Choroid plexus epithelial cell (primary cell): ENCODE measurements around the gene FAM222B.

Experiments
- DNase-seq: peaks from one replicate; pipeline ENCODE4 v3.0.0-alpha.2; 2010; ENCODE audit warnings: low read depth
- H3K4me3 ChIP-seq: 2 replicates; pipeline ENCODE4 v1.5.1; 2011; ENCODE audit warnings: low read depth, mild to moderate bottlenecking, control low read depth, low read length, moderate library complexity
- CTCF ChIP-seq: conservative IDR thresholded peaks from 2 replicates; pipeline ENCODE4 v1.5.1; 2011; ENCODE audit warnings: low read depth, mild to moderate bottlenecking, control low read depth, inconsistent platforms, low read length, moderate library complexity

The FAM222B gene

DNA sequence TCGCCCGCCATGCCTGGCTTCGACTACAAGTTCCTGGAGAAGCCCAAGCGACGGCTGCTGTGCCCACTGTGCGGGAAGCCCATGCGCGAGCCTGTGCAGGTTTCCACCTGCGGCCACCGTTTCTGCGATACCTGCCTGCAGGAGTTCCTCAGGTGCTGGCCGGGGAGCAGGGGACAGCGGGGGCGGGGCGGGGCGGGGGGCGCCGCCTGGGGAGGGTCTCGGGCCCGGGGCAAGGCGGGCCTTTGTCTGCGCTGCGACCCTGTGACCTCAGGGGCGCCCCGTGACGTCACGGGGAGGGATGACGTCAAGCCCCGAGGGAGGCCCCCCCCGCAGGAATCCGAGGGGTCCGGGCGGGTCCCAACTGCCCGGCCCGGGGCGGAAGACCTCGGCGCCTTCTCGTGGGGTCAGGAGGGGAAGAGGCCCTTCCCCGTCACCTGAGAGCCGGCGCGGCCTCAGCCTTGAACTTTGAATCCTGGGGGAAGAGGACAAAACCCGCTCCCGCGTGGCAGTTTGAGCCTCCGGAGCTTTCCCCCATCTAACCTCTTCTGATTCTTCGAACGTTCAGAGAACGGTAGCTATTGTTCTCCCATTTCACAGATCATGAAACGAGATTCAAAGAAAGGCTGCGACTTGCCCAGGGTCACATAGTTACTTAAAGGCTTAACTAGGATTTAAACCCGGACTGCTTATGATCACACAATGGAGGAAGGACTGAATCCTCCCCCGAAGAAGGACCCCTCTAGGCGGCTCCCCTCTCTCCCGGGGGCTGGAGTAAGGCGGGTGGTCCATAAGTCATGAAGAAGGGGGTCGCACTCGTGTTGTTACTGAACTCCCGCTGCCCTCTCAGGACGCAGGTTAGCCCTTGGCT is 98.3 kb downstream of the FAM222B start:
- TF ChIP-seq CTCF, result no peak
- peak; percentile 46 for DNase-seq

DNA sequence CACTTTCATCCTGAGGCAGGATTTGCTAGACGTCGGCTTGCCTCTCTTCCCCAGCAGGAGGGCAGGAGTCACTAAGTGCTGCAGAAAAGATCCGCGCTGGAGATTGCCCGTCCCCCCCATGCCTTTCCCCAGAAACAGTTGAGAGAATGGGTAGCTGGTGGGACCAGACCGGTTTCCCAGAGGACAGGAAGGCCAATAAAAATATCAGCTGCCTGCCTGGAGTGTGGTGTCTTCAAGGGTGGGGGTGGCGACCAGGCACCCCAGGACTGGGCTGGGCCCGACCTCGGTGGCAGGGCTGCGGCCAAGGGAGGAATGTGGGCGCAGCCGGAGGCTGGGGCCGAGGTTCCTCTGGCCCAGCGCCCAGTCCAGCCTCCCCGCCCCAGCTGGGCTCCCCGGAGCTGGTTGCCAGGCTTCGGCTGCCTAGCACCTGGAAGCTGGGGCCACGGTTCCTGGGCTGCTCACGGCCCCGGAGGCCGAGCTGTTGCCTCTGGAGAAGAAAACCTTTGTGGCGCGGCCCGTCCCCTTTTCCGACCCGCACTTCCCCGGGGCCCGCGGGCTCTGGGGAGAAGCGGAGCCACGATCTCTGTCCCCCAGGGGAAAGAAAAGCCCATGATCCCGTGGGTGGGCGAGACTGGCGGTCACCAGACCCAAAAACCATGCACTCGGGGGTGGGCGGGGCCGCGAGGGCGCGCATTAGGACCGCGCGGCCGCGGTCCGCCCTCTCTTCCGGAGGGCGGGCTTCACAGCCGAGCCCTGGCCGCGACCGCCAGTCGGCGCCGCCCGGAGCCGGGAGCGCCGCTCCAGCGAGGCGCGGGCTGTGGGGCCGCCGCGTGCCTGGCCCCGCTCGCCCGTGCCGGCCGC is 99.1 kb downstream of the FAM222B start, which contains the start of gene TRAF4:
Gene TRAF4, plus strand, starts transcription at position 769 of the 861 bp plus-strand sequence. CDS start 102 bp downstream, outside the sequence.
- peak; percentile 97 for DNase-seq

More for the DNA sequence above, 98.3 kb downstream of the FAM222B start:
- H3K4me3 ChIP-seq, result peak overlapping the region; percentile 87

GRCh38 chr17:28741358-28742349 is 100.9 kb downstream of the FAM222B start:
- DNase-seq, result no peak
- no peak overlapping the region for H3K4me3 ChIP-seq
- TF ChIP-seq CTCF, result no peak

More for the DNA sequence above, 99.1 kb downstream of the FAM222B start, which contains the start of gene TRAF4:
- no peak for TF ChIP-seq CTCF
- H3K4me3 ChIP-seq, result peak within 1 kb of the TSS; percentile 87

- no peak for DNase-seq
- no peak for TF ChIP-seq CTCF
- H3K4me3 ChIP-seq, result no peak overlapping the region
Observed at GRCh38 chr17:28740406-28741357, 101.9 kb downstream of the FAM222B start.

- no peak for DNase-seq
- TF ChIP-seq CTCF, result no peak
- H3K4me3 ChIP-seq, result no peak overlapping the region
Observed at GRCh38 chr17:28738680-28739384, 103.8 kb downstream of the FAM222B start.
